Raji (cell line): ENCODE data around the gene KRTAP20-2.

Experiments used
- POLR2A ChIP-seq: IDR thresholded peaks from 2 replicates; pipeline ENCODE4 v1.6.1; 2011; ENCODE audit warnings: low read depth, low read length, control low read depth; ENCODE audit not compliant: insufficient read depth

Gene KRTAP20-2

GRCh38 chr21:30638686-30639085, 3.7 kb downstream of the KRTAP20-2 start:
- no peak for TF ChIP-seq POLR2A

DNA sequence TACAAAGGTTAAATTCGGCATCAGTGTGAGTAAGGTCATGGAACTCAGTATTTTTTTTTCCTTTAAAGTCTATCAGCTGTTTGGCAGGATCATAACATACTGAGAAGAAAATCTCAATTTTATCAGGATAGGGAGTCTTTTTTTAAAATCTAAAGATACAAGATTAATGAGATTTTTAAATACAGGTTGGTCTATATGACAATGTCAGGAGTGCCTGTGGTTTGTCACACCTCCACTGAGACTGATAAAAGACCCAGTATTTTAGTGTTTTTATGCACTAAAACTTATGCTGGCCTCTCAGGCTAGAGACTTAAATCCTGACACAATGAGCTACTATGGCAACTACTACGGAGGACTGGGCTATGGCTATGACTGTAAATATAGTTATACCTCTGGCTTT, 7.6 kb downstream of the KRTAP20-2 start, which contains the start of gene KRTAP20-3:
Gene KRTAP20-3, plus strand, starts transcription at position 301 of the 400 bp plus-strand sequence.
- no peak for TF ChIP-seq POLR2A

- no peak for TF ChIP-seq POLR2A
Observed at GRCh38 chr21:30646904-30647414, 12.0 kb downstream of the KRTAP20-2 start.

GRCh38 chr21:30652891-30653290, 17.9 kb downstream of the KRTAP20-2 start:
- TF ChIP-seq POLR2A = no peak

GRCh38 chr21:30668776-30669175, 33.8 kb downstream of the KRTAP20-2 start:
- TF ChIP-seq POLR2A = no peak

DNA sequence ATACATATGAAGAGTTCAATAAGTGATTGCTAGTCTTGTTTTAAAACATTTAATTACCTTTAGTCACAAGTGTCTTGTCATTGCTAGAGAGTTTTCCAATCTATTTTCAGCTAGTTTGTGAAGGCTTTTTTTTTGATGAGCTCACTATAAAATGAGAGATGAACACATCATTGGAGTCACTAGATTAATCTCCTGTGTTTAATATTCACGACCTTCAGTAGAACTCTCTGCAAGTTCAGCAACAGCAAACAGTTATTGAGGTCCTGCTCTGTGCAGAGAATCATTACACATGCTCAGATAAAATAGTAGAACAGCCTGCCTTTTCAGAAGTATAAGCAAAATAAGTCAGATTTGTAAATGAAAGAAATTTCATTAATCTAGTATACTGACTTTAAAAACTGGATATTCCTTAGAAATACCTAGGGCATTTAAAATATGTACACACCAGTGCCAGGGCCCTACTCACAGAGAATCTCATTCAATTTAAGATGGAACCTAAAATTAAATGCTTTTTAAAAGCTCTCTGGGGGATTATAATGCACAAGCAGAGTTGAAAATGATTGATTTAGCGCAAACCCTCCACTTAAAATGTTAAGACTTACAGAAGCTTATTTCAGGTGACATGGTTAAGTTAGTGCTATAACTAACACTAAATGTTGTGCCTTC, 38.1 kb downstream of the KRTAP20-2 start:
- no peak for TF ChIP-seq POLR2A

GRCh38 chr21:30674312-30674711, 39.3 kb downstream of the KRTAP20-2 start:
- no peak for TF ChIP-seq POLR2A

- no peak for TF ChIP-seq POLR2A
Observed at GRCh38 chr21:30676737-30677136, 41.7 kb downstream of the KRTAP20-2 start.

GRCh38 chr21:30680586-30680985, 45.6 kb downstream of the KRTAP20-2 start:
- TF ChIP-seq POLR2A = no peak

DNA sequence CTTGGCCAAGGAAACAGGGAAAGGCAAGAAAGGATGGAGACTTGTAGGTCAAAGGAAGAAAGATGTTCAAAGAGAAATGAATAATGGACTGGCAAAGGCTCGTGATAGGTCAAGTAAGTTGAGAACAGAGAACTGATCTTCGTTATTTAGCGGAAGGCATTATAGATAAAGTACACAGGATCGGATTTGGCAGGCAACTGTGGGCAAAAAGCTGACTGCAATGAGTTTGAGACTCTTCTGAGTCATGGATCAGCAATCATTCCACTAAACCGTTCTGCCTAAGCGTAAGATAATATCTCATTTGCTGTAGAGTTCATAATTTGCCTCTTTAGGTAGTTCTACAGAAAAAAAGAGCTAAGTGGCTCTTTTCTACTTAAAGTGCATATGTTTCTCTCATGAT, 49.5 kb downstream of the KRTAP20-2 start:
- TF ChIP-seq POLR2A = no peak
